Peyer's patch (tissue), 4 donors: ENCODE measurements around the gene DGCR8.

Source experiments
- POLR2A ChIP-seq, 2 donors: fragments of 450-650 bp; IDR thresholded peaks; one replicate each; pipeline ENCODE4 v1.5.1; 2017; ENCODE audit warnings: antibody characterized with exemption in 2 of 2, mild to moderate bottlenecking in 2 of 2, moderate library complexity in 2 of 2
- TF ChIP-seq, protein P1 (sequence below), 6 experiments: fragments of 450-650 bp in 4 of 6; fragments of 200-600 bp in 2 of 6; sonication (generic) in 1 of 6; IDR thresholded peaks; one replicate each; pipeline ENCODE4 v1.5.1; 2017 to 2019; ENCODE audit warnings: antibody characterized with exemption in 6 of 6, mild to moderate bottlenecking in 3 of 6, moderate library complexity in 1 of 6

DNA sequence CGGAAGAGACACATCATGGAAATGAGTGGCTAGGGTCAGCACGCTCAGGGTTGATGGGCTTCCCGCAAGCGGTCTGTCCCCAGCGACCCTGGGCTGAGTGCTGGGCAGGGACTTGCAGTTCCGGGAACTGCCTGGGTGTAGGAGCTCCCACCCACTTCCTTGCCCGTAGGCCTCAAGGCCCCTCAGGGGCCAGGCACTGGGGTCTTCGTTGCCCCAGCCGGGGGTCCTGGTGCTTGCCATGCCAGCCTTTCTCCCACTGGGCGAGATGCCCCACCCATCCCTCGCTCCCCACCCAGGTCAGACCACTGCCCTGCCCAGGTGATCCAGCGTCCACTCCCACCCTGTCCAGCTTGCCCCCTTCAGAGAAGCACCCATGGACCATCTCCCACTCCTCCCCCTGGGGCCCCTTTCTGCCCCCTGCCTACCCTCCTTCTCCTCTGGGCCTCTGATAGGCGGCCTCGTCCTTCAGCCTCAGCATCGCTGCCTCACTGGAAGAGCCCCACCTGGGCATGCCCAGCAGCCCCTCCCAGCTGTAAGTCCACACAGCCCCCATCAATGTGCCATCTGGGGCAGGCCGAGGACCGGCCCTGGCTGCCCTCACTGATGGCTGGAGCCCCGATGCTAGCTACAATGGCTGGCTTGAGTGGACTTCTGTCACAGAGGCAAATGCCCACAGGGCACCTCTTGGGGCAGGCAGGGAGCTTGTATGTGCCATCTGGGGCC is 17.8 kb upstream of the DGCR8 start:
- TF ChIP-seq, protein P1, sequence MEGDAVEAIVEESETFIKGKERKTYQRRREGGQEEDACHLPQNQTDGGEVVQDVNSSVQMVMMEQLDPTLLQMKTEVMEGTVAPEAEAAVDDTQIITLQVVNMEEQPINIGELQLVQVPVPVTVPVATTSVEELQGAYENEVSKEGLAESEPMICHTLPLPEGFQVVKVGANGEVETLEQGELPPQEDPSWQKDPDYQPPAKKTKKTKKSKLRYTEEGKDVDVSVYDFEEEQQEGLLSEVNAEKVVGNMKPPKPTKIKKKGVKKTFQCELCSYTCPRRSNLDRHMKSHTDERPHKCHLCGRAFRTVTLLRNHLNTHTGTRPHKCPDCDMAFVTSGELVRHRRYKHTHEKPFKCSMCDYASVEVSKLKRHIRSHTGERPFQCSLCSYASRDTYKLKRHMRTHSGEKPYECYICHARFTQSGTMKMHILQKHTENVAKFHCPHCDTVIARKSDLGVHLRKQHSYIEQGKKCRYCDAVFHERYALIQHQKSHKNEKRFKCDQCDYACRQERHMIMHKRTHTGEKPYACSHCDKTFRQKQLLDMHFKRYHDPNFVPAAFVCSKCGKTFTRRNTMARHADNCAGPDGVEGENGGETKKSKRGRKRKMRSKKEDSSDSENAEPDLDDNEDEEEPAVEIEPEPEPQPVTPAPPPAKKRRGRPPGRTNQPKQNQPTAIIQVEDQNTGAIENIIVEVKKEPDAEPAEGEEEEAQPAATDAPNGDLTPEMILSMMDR (IDR thresholded peaks at IDR 0.05), result no peak
- TF ChIP-seq POLR2A (IDR thresholded peaks at IDR 0.05), result no peak
